A549 (cell line): ENCODE data around the gene UBA52. TPM values are rescaled to one million over a fixed set of nuclear protein-coding genes. Genes with fewer than 3 reads are reported as not detected.

Experiments
- ATAC-seq, 2 experiments: fragments of 200-7000 bp in 1 of 2; fragments of >200 bp in 1 of 2; cut with Nextera tagmentation in 1 of 2; cut with Tn5 transposase in 1 of 2; 3 replicates each; pipeline versions ENCODE4 v1.8.0 to v1.9.1; 2018 to 2020; ENCODE audit warnings: mild to moderate bottlenecking in 1 of 2, moderate library complexity in 1 of 2
- CTCF ChIA-PET: fragments of 300-600 bp; sonication (Branson Sonifier 250); formaldehyde crosslinking; extraction: SDS; loops from one replicate; lab custom pipeline; 2021; ENCODE audit warnings: antibody characterized with exemption, inconsistent platforms; lab: Yijun Ruan, JAX
- POLR2A ChIA-PET: fragments of 350-600 bp; formaldehyde crosslinking; extraction: SDS; loops from one replicate; lab custom pipeline; 2021; ENCODE audit warnings: antibody characterized with exemption, inconsistent platforms; lab: Yijun Ruan, JAX
- DNase-seq, 2 experiments: peaks; one replicate each; pipeline versions ENCODE4 v3.0.0 to v3.0.0-alpha.2; 2011 to 2016; ENCODE audit warnings: low read depth in 1 of 2, low spot score in 1 of 2
- FAIRE-seq: peaks from 2 replicates; lab custom pipeline; 2011; peaks lifted over from hg19 to GRCh38; lab: Jason Lieb, UNC
- H3K27ac ChIP-seq, 2 experiments: fragments of >200 bp; sonication (Bioruptor Twin); formaldehyde crosslinking; 3 replicates each; pipeline ENCODE4 v1.5.1; 2016 to 2017
- H3K4me1 ChIP-seq: fragments of >200 bp; sonication (Bioruptor Twin); formaldehyde crosslinking; 3 replicates; pipeline ENCODE4 v1.6.1; 2016
- H3K4me2 ChIP-seq: fragments of >200 bp; sonication (Bioruptor Twin); formaldehyde crosslinking; 3 replicates; pipeline ENCODE4 v1.6.1; 2016
- H3K4me3 ChIP-seq: fragments of >200 bp; sonication (Bioruptor Twin); formaldehyde crosslinking; 3 replicates; pipeline ENCODE4 v1.5.1; 2016
- H3K9me3 ChIP-seq: fragments of >200 bp; sonication (Bioruptor Twin); formaldehyde crosslinking; 3 replicates; pipeline ENCODE4 v1.6.1; 2016
- CBX2 ChIP-seq: fragments of 200-600 bp; sonication (generic); IDR thresholded peaks from 2 replicates; pipeline ENCODE4 v1.6.1; 2016; ENCODE audit warnings: low read depth, mild to moderate bottlenecking, borderline replicate concordance
- E2F6 ChIP-seq: IDR thresholded peaks from 2 replicates; pipeline ENCODE4 v1.6.1; 2012; ENCODE audit warnings: low read depth, borderline replicate concordance
- EHF ChIP-seq: fragments of 250-450 bp; sonication (Bioruptor Pico); IDR thresholded peaks from 2 replicates; pipeline ENCODE4 v1.5.0; 2020; ENCODE audit warnings: mild to moderate bottlenecking
- EHMT2 ChIP-seq: fragments of 200-600 bp; sonication (generic); IDR thresholded peaks from 2 replicates; pipeline ENCODE4 v1.6.1; 2016; ENCODE audit warnings: antibody characterized with exemption, low read depth, mild to moderate bottlenecking, moderate library complexity
- FOSL2 ChIP-seq, 2 experiments: fragments of 450-650 bp in 1 of 2; fragments of >200 bp in 1 of 2; sonication (Bioruptor Twin) in 1 of 2; formaldehyde crosslinking; IDR thresholded peaks; 2 replicates each; pipeline versions ENCODE4 v1.5.0 to v1.6.1; 2016 to 2020; ENCODE audit warnings: mild to moderate bottlenecking in 1 of 2, moderate library complexity in 1 of 2
- HDAC2 ChIP-seq: fragments of 200-600 bp; sonication (generic); IDR thresholded peaks from 2 replicates; pipeline ENCODE4 v1.6.1; 2016
- HEYL ChIP-seq: fragments of 250-450 bp; sonication (Bioruptor Pico); IDR thresholded peaks from 2 replicates; pipeline ENCODE4 v1.8.0; 2021; ENCODE audit warnings: mild to moderate bottlenecking, moderate library complexity
- JUNB ChIP-seq: fragments of >200 bp; sonication (Bioruptor Twin); formaldehyde crosslinking; IDR thresholded peaks from 2 replicates; pipeline ENCODE4 v1.6.1; 2016
- KDM1A ChIP-seq: fragments of 200-600 bp; sonication (generic); IDR thresholded peaks from 2 replicates; pipeline ENCODE4 v1.6.1; 2016; ENCODE audit warnings: low read depth, mild to moderate bottlenecking
- MAFK ChIP-seq: fragments of 450-650 bp; IDR thresholded peaks from 2 replicates; pipeline ENCODE4 v1.6.1; 2014; ENCODE audit not compliant: partially characterized antibody
- NFE2L2 ChIP-seq: fragments of 150-350 bp; conservative IDR thresholded peaks from 2 replicates; pipeline ENCODE4 v1.6.1; 2014; ENCODE audit warnings: low read length
- POLR2A ChIP-seq: IDR thresholded peaks from 2 replicates; pipeline ENCODE4 v1.6.1; 2012; ENCODE audit warnings: mild to moderate bottlenecking, low read length
- RAD21 ChIP-seq, 2 experiments: fragments of >200 bp in 1 of 2; sonication (Bioruptor Twin) in 1 of 2; formaldehyde crosslinking in 1 of 2; IDR thresholded peaks in 1 of 2; conservative IDR thresholded peaks in 1 of 2; 2 replicates in 1 of 2; 3 replicates in 1 of 2; pipeline ENCODE4 v1.6.1; 2012 to 2018; ENCODE audit warnings: inconsistent platforms in 1 of 2
- RARB ChIP-seq: fragments of 250-450 bp; sonication (Bioruptor Pico); IDR thresholded peaks from 2 replicates; pipeline ENCODE4 v1.8.0; 2021; ENCODE audit warnings: mild to moderate bottlenecking, moderate library complexity
- SMC3 ChIP-seq: fragments of >200 bp; sonication (Bioruptor Twin); formaldehyde crosslinking; IDR thresholded peaks from 3 replicates; pipeline ENCODE4 v1.6.1; 2018; ENCODE audit warnings: inconsistent platforms
- TFCP2L1 ChIP-seq: fragments of 250-450 bp; sonication (Bioruptor Pico); IDR thresholded peaks from 2 replicates; pipeline ENCODE4 v1.5.0; 2021; ENCODE audit warnings: mild to moderate bottlenecking
- USF2 ChIP-seq: fragments of 450-650 bp; IDR thresholded peaks from 2 replicates; pipeline ENCODE4 v1.6.1; 2014; ENCODE audit warnings: antibody characterized with exemption
- ZC3H11A ChIP-seq: fragments of 450-650 bp; IDR thresholded peaks from 2 replicates; pipeline ENCODE4 v1.6.1; 2014; ENCODE audit warnings: antibody characterized with exemption, mild to moderate bottlenecking
- ZFP36 ChIP-seq: fragments of 450-650 bp; IDR thresholded peaks from 2 replicates; pipeline ENCODE4 v1.6.1; 2014; ENCODE audit warnings: borderline replicate concordance; ENCODE audit not compliant: partially characterized antibody
- ZSCAN20 ChIP-seq: fragments of 250-450 bp; sonication (Bioruptor Pico); IDR thresholded peaks from 2 replicates; pipeline ENCODE4 v1.8.0; 2022; ENCODE audit warnings: mild to moderate bottlenecking, moderate library complexity
- WGBS: methylation state at CpG from one replicate; pipeline ENCODE4 v1.1.6; 2017; ENCODE audit errors: missing lambda C conversion rate; 5-methylcytosine and 5-hydroxymethylcytosine counted together
- polyA plus RNA-seq, 4 experiments: library from polyadenylated mRNA; depleted of rRNA in 3 of 4; stranded (reverse); fragments of >200 nt; fragmentation: RNase III in 1 of 4; extraction: RNeasy Plus Mini Kit Qiagen cat#74134 plus additional on column Dnase treatment in 1 of 4; gene quantifications; 2 replicates in 3 of 4; 3 replicates in 1 of 4; pipeline ENCODE4 v1.2.3, GENCODE V29; 2011 to 2017
- TF ChIP-seq, protein P1 (sequence below): fragments of >200 bp; sonication (Bioruptor Twin); formaldehyde crosslinking; IDR thresholded peaks from 3 replicates; pipeline ENCODE4 v1.5.1; 2016
- TF ChIP-seq, protein P2 (sequence below): IDR thresholded peaks from 2 replicates; pipeline ENCODE4 v1.6.1; 2012
- TF ChIP-seq, protein P3 (sequence below): fragments of 250-450 bp; sonication (Bioruptor Pico); IDR thresholded peaks from 2 replicates; pipeline ENCODE4 v1.5.0; 2021; ENCODE audit warnings: mild to moderate bottlenecking, moderate library complexity, borderline replicate concordance
- TF ChIP-seq, protein P4 (sequence below): fragments of >200 bp; sonication (Bioruptor Twin); formaldehyde crosslinking; IDR thresholded peaks from 3 replicates; pipeline ENCODE4 v1.6.1; 2016

UBA52 gene
- polyA plus RNA-seq, 2 of the 4 experiments (the other 2 are of a cell fraction): 888 to 942 TPM

GRCh38 chr19:18533058-18533457, 38.6 kb upstream of the UBA52 start:
- FAIRE-seq (no peak), DNase-seq (no peak), ATAC-seq (no peak)
- ChIA-PET POLR2A (no interaction called here), CTCF (interaction anchor here (0.7 kb wide), 1 partner anchor 60 kb away, joined by 3 read pairs; no protein-coding TSS in a partner anchor)
- H3K4me3 ChIP-seq: no peak overlapping the region
- H3K27ac ChIP-seq: no peak overlapping the region
- WGBS: 70% methylated on average over 2 of the region's 4 CpGs
- no peaks in the 10 kb centered on the region for H3K9me3 ChIP-seq
- no peak for TF ChIP-seq RAD21 (conservative IDR thresholded peaks at IDR 0.05 in 1 of 2, IDR thresholded peaks at IDR 0.05 in 1 of 2)
- TF ChIP-seq FOSL2 (IDR thresholded peaks at IDR 0.05): no peak
- TF ChIP-seq FOSL2 (CRISPR knock-in tag; IDR thresholded peaks at IDR 0.05): no peak
- no peak for TF ChIP-seq ZFP36
- TF ChIP-seq, protein P1, sequence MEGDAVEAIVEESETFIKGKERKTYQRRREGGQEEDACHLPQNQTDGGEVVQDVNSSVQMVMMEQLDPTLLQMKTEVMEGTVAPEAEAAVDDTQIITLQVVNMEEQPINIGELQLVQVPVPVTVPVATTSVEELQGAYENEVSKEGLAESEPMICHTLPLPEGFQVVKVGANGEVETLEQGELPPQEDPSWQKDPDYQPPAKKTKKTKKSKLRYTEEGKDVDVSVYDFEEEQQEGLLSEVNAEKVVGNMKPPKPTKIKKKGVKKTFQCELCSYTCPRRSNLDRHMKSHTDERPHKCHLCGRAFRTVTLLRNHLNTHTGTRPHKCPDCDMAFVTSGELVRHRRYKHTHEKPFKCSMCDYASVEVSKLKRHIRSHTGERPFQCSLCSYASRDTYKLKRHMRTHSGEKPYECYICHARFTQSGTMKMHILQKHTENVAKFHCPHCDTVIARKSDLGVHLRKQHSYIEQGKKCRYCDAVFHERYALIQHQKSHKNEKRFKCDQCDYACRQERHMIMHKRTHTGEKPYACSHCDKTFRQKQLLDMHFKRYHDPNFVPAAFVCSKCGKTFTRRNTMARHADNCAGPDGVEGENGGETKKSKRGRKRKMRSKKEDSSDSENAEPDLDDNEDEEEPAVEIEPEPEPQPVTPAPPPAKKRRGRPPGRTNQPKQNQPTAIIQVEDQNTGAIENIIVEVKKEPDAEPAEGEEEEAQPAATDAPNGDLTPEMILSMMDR: no peak
- TF ChIP-seq EHMT2: no peak
- TF ChIP-seq E2F6: no peak
- TF ChIP-seq HDAC2: no peak
- no peak for TF ChIP-seq EHF (CRISPR knock-in tag)
- no peak for TF ChIP-seq NFE2L2
- TF ChIP-seq ZSCAN20: no peak
- H3K4me1 ChIP-seq: no peaks in the 10 kb centered on the region
- H3K4me2 ChIP-seq: no peak overlapping the region

DNA sequence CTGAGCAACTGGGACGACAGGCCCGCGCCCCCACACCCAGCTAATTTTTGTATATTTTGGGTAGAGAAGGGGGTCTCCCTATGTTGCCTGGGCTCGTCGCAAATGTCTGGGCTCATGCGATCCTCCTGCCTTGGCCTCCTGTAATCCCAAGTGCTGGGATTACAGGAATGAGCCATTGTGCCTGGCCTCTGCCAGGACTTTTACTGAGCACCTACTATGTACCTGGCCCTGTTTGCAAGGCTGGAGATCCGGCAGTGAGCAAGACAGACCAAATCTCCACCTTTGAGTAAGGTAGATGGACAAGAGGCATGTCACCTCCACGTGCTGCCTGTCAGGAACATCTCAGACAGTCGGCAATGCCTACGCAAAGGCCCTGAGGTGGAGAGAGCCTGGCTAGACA, 35.2 kb upstream of the UBA52 start:
- no peak overlapping the region for H3K4me2 ChIP-seq
- FAIRE-seq (no peak), ATAC-seq (no peak), DNase-seq (no peak)
- no peak for TF ChIP-seq NFE2L2
- TF ChIP-seq RARB: no peak
- TF ChIP-seq POLR2A: no peak
- POLR2A ChIA-PET: no interaction called here
- no peak overlapping the region for H3K4me3 ChIP-seq
- no peaks in the 10 kb centered on the region for H3K9me3 ChIP-seq
- CTCF ChIA-PET: no interaction called here
- 93% methylated on average over 6 of the region's 10 CpGs for WGBS
- no peaks in the 10 kb centered on the region for H3K4me1 ChIP-seq
- H3K27ac ChIP-seq: no peak overlapping the region

GRCh38 chr19:18537431-18537830, 34.2 kb upstream of the UBA52 start:
- POLR2A ChIA-PET: no interaction called here
- WGBS: 97% methylated on average over 10 of the region's 17 CpGs
- no peak for DNase-seq
- Histone ChIP-seq H3K4me2 (no peak overlapping the region), H3K27ac (no peak overlapping the region), H3K4me1 (0 out of 3 replicates have a peak, but pooled peaks cover 5% of the 10 kb centered on the region), H3K4me3 (no peak overlapping the region), H3K9me3 (no peaks in the 10 kb centered on the region)
- CTCF ChIA-PET: interaction anchor here (0.5 to 1.1 kb wide), 2 partner anchors 68 to 920 kb away, joined by 3 to 4 read pairs; no protein-coding TSS in a partner anchor
- no peak for FAIRE-seq
- TF ChIP-seq TFCP2L1 (CRISPR knock-in tag): no peak
- no peak for ATAC-seq

DNA sequence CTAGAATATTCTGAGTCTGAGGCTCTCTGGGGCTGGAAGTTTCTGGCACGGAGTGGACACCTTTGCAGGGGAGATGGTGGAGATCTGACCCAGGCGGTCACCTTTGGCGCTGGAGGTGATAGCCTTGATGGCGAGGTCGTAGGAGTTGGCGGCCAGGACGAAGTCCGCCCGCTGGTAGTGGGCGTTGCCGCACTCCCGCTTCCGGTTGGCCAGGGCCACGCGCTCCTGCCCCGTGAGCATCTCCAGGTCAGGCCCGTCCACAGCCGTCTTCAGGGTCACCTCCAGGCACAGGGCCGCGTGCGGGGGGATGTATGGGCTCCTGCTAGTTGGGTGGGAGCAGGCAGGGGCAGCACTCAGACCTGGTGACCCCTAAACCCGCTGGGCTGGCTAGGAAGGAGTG, 33.5 kb upstream of the UBA52 start:
- H3K4me3 ChIP-seq: no peak overlapping the region
- H3K4me1 ChIP-seq: 0 out of 3 replicates have a peak, but pooled peaks cover 5% of the 10 kb centered on the region
- H3K4me2 ChIP-seq: no peak overlapping the region
- 94% methylated on average over 15 of the region's 22 CpGs for WGBS
- no peak for FAIRE-seq
- TF ChIP-seq USF2 (no peak), NFE2L2 (no peak), ZSCAN20 (no peak), ZC3H11A (no peak), KDM1A (no peak), HEYL (CRISPR knock-in tag) (no peak), MAFK (no peak), CBX2 (no peak), SMC3 (no peak), JUNB (no peak)
- TF ChIP-seq, protein P2, sequence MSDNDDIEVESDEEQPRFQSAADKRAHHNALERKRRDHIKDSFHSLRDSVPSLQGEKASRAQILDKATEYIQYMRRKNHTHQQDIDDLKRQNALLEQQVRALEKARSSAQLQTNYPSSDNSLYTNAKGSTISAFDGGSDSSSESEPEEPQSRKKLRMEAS: no peak
- TF ChIP-seq, protein P3, sequence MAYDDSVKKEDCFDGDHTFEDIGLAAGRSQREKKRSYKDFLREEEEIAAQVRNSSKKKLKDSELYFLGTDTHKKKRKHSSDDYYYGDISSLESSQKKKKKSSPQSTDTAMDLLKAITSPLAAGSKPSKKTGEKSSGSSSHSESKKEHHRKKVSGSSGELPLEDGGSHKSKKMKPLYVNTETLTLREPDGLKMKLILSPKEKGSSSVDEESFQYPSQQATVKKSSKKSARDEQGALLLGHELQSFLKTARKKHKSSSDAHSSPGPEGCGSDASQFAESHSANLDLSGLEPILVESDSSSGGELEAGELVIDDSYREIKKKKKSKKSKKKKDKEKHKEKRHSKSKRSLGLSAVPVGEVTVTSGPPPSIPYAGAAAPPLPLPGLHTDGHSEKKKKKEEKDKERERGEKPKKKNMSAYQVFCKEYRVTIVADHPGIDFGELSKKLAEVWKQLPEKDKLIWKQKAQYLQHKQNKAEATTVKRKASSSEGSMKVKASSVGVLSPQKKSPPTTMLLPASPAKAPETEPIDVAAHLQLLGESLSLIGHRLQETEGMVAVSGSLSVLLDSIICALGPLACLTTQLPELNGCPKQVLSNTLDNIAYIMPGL (CRISPR knock-in tag): no peak
- TF ChIP-seq, protein P4, sequence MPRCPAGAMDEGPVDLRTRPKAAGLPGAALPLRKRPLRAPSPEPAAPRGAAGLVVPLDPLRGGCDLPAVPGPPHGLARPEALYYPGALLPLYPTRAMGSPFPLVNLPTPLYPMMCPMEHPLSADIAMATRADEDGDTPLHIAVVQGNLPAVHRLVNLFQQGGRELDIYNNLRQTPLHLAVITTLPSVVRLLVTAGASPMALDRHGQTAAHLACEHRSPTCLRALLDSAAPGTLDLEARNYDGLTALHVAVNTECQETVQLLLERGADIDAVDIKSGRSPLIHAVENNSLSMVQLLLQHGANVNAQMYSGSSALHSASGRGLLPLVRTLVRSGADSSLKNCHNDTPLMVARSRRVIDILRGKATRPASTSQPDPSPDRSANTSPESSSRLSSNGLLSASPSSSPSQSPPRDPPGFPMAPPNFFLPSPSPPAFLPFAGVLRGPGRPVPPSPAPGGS: no peak
- H3K27ac ChIP-seq: no peak overlapping the region
- POLR2A ChIA-PET: interaction anchor here (1.0 kb wide), 1 partner anchor 12 kb away, joined by 5 read pairs; no protein-coding TSS in a partner anchor
- no peak for DNase-seq
- CTCF ChIA-PET: interaction anchor here (1.1 kb wide), 1 partner anchor 68 kb away, joined by 3 read pairs; no protein-coding TSS in a partner anchor
- H3K9me3 ChIP-seq: no peaks in the 10 kb centered on the region
- no peak for ATAC-seq
